ENCODE results near the gene F2RL2. TPM values are rescaled to one million over a fixed set of nuclear protein-coding genes. Genes with fewer than 3 reads are reported as not detected.

The F2RL2 gene
- total RNA-seq, 1 experiment from 2014 or later = not detected

DNA sequence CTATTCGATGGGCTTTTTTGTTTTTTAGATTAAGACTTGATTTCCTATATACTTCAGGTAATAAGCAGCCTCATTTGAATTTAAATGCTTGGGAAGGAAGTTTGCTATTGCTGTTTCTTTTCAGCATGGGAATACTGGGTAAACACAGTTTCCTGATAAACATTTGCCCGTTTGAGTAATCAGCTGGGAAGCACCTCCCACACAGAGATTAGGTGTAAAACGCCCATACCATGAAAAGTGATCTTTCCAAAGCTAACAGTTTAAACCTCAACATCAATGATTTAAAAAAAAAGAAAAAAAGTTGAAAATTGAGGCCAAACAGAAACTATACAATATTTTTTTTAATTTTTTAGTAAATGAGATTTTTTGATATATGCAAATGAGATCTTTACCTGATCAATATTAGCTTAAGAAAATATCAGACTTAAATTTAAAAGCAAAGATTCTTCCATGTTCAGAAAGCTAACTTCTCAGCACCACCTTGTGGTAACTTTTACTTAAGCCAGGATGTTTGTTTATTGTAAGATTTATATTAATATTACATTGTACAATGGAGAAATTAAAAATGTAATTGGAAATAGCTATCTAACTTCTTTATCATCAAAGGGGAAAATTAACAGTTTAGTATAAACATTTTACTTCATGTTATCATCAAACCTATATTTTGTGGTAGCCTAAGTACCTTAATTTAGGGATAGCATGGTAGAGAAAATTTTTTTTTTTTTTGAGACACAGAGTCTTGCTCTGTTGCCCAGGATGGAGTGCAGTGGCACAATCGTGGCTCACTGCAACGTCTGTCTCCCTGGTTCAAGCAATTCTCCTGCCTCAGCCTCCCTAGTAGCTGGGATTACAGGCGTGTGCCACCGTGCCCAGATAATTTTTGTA lies 39.8 kb downstream of the F2RL2 start:
- no peak overlapping the region for H2AK5ac ChIP-seq (ENCODE audit: insufficient read length, low read length)
- H4K91ac ChIP-seq (ENCODE audit: insufficient read length, low read depth, low read length) = no peak overlapping the region
- H3K27me3 ChIP-seq (ENCODE audit: insufficient read depth, low read length) = no peaks in the 10 kb centered on the region
- Mint-ChIP-seq H3K9me3 (no peaks in the 10 kb centered on the region), H3K4me3 (no peak overlapping the region), H3K4me1 (peaks cover 7 to 8% of the 10 kb centered on the region in 2 experiments), H3K27me3 (ENCODE audit: low read depth) (no peaks in the 10 kb centered on the region), H3K27ac (no peak overlapping the region), H3K36me3 (ENCODE audit: insufficient read depth in 1 of 3, low read depth in 3 of 3) (no peaks in the 10 kb centered on the region)
- H2BK20ac ChIP-seq (ENCODE audit: low read depth, low read length, poor library complexity, severe bottlenecking) = no peak overlapping the region
- no peak overlapping the region for H3K9ac ChIP-seq (ENCODE audit: extremely low read depth, insufficient read length, low read length)
- WGBS (ENCODE audit: extremely low coverage, insufficient read length, low lambda C conversion rate) = no CpG with 5 or more reads among the region's 7 CpGs
- DNase-seq = no peak
- H3K18ac ChIP-seq (ENCODE audit: insufficient read length, low read depth, low read length) = no peak overlapping the region
- no peaks in the 10 kb centered on the region for H3K9me3 ChIP-seq (ENCODE audit: control insufficient read depth, low read depth, low read length)
- H2AFZ ChIP-seq (ENCODE audit: low read length) = no peak overlapping the region
- peaks cover 2% of the 10 kb centered on the region for H4K20me1 ChIP-seq (ENCODE audit: control insufficient read depth, insufficient read depth, insufficient read length)
- no peak overlapping the region for H4K8ac ChIP-seq (replicated peaks; ENCODE audit: insufficient read length, low read depth, low read length)
- H3K79me1 ChIP-seq (ENCODE audit: insufficient read depth, low read depth, low read length, poor library complexity, severe bottlenecking) = no peaks in the 10 kb centered on the region
- H2BK120ac ChIP-seq (ENCODE audit: low read depth, low read length, poor library complexity, severe bottlenecking) = no peak overlapping the region
- H2BK12ac ChIP-seq (ENCODE audit: insufficient read length, low read depth, low read length) = no peak overlapping the region
- TF ChIP-seq CTCF (conservative IDR thresholded peaks at IDR 0.05) = peak; percentile 52; the same call in 2 of the 3 replicates
- no peak overlapping the region for H3K14ac ChIP-seq (ENCODE audit: insufficient read depth, low read length)
- H3K23me2 ChIP-seq (ENCODE audit: insufficient read length, low read depth, low read length, poor library complexity, severe bottlenecking) = no peaks in the 10 kb centered on the region
- H3K79me2 ChIP-seq (ENCODE audit: insufficient read depth, low read length) = no peaks in the 10 kb centered on the region
- no peak overlapping the region for H3K56ac ChIP-seq (ENCODE audit: insufficient read length, low read depth, low read length)
- H2BK15ac ChIP-seq (ENCODE audit: low read depth, low read length) = no peak overlapping the region
- H2BK5ac ChIP-seq (ENCODE audit: insufficient read length, low read length) = no peak overlapping the region
- no peak overlapping the region for H3K4ac ChIP-seq (ENCODE audit: low read depth, low read length)
- H3T11ph ChIP-seq (ENCODE audit: low read length) = no peak overlapping the region
- no peak overlapping the region for H3K23ac ChIP-seq (ENCODE audit: insufficient read length, low read depth, low read length)
- H4K5ac ChIP-seq (ENCODE audit: insufficient read length, low read depth, low read length) = no peak overlapping the region
- H3K4me2 ChIP-seq (ENCODE audit: insufficient read depth, insufficient read length, low read length) = no peak overlapping the region
- peaks cover 8% of the 10 kb centered on the region; the same call in 1 of the 2 replicates for H3K4me1 ChIP-seq (ENCODE audit: insufficient read depth, low read length)
- no peak overlapping the region for H3K27ac ChIP-seq (ENCODE audit: insufficient read length, low read depth, low read length)

Data from H9 (cell line).